IMR-90 (cell line): ENCODE measurements around the gene CACNA1D. TPM values are rescaled to one million over a fixed set of nuclear protein-coding genes. Genes with fewer than 3 reads are reported as not detected.

Experiments used
- ATAC-seq: fragments of 200-7000 bp; cut with Tn5 transposase; 2 replicates; pipeline ENCODE4 v1.9.1; 2020; ENCODE audit warnings: low read depth, mild to moderate bottlenecking, moderate library complexity
- BruUV-seq: library from RNA; stranded (reverse); fragments of 400-500 nt; replicated peaks from 2 replicates; lab custom pipeline; 2021; lab: Mats Ljungman, UMichigan
- CTCF ChIA-PET: fragments of 300-600 bp; formaldehyde crosslinking; extraction: SDS; loops from one replicate; lab custom pipeline; 2021; ENCODE audit warnings: antibody characterized with exemption; lab: Yijun Ruan, JAX
- POLR2A ChIA-PET: fragments of 300-600 bp; sonication (Branson Sonifier 250); formaldehyde crosslinking; loops from one replicate; lab custom pipeline; 2022; ENCODE audit warnings: antibody characterized with exemption; ENCODE audit not compliant: unreplicated experiment; lab: Charles Lee
- DNase-seq: peaks from one replicate; pipeline ENCODE4 v3.0.0; 2013
- H2AFZ ChIP-seq: replicated peaks from 2 replicates; pipeline ENCODE3; 2013; ENCODE audit warnings: low read length, mild to moderate bottlenecking; ENCODE audit not compliant: poor library complexity
- H2AK5ac ChIP-seq: 2 replicates; pipeline ENCODE4 v1.6.1; 2013; ENCODE audit warnings: low read depth, low read length, inconsistent platforms
- H2AK9ac ChIP-seq: replicated peaks from 2 replicates; pipeline ENCODE3; 2013; ENCODE audit warnings: mild to moderate bottlenecking, low read depth, low read length, moderate library complexity; ENCODE audit not compliant: poor library complexity
- H2BK120ac ChIP-seq: 2 replicates; pipeline ENCODE4 v1.6.1; 2013; ENCODE audit warnings: low read depth, low read length, inconsistent platforms
- H2BK15ac ChIP-seq: 3 replicates; pipeline ENCODE4 v1.6.1; 2013; ENCODE audit warnings: low read depth, low read length, inconsistent platforms
- H2BK20ac ChIP-seq: 2 replicates; pipeline ENCODE4 v1.6.1; 2013; ENCODE audit warnings: low read depth, mild to moderate bottlenecking, inconsistent platforms, low read length, moderate library complexity
- H2BK5ac ChIP-seq: 2 replicates; pipeline ENCODE4 v1.6.1; 2013; ENCODE audit warnings: mild to moderate bottlenecking, low read depth, low read length, inconsistent platforms; ENCODE audit not compliant: poor library complexity, severe bottlenecking
- H3K14ac ChIP-seq: replicated peaks from 2 replicates; pipeline ENCODE4 v1.6.1; 2013; ENCODE audit warnings: low read depth, low read length, inconsistent platforms
- H3K18ac ChIP-seq: 2 replicates; pipeline ENCODE4 v1.6.1; 2013; ENCODE audit warnings: low read depth, low read length, control low read depth
- H3K23ac ChIP-seq: 2 replicates; pipeline ENCODE4 v1.6.1; 2013; ENCODE audit warnings: low read depth, low read length, inconsistent platforms
- H3K27ac ChIP-seq: 2 replicates; pipeline ENCODE4 v1.5.1; 2013; ENCODE audit warnings: mild to moderate bottlenecking, control low read depth, low read length; ENCODE audit not compliant: insufficient read depth
- H3K27me3 ChIP-seq: 2 replicates; pipeline ENCODE4 v1.6.1; 2013; ENCODE audit warnings: low read length; ENCODE audit not compliant: control insufficient read depth, insufficient read depth
- H3K36me3 ChIP-seq: 2 replicates; pipeline ENCODE4 v1.6.1; 2013; ENCODE audit warnings: low read length, mixed read lengths; ENCODE audit not compliant: control insufficient read depth, insufficient read depth
- H3K4ac ChIP-seq: 2 replicates; pipeline ENCODE4 v1.6.1; 2013; ENCODE audit warnings: low read depth, low read length, inconsistent platforms
- H3K4me1 ChIP-seq: 2 replicates; pipeline ENCODE4 v1.6.1; 2013; ENCODE audit warnings: low read length, mixed read lengths; ENCODE audit not compliant: control insufficient read depth, insufficient read depth
- H3K4me2 ChIP-seq: 2 replicates; pipeline ENCODE4 v1.6.1; 2013; ENCODE audit warnings: low read depth, mild to moderate bottlenecking, control low read depth, low read length, moderate library complexity
- H3K4me3 ChIP-seq: 2 replicates; pipeline ENCODE4 v1.5.1; 2013; ENCODE audit warnings: low read depth, mild to moderate bottlenecking, control low read depth, low read length, moderate library complexity; ENCODE audit not compliant: insufficient read depth
- H3K56ac ChIP-seq: 2 replicates; pipeline ENCODE4 v1.6.1; 2013; ENCODE audit warnings: low read length, inconsistent platforms; ENCODE audit not compliant: insufficient read depth; ENCODE audit errors: extremely low read depth
- H3K79me1 ChIP-seq, 2 experiments: 2 replicates each; pipeline ENCODE4 v1.6.1; 2013; ENCODE audit warnings: low read length in 2 of 2, inconsistent platforms in 1 of 2, low read depth in 1 of 2
- H3K9ac ChIP-seq: 2 replicates; pipeline ENCODE4 v1.6.1; 2013; ENCODE audit warnings: low read depth, low read length, control low read depth
- H3K9me1 ChIP-seq: 2 replicates; pipeline ENCODE4 v1.6.1; 2013; ENCODE audit warnings: low read length, inconsistent platforms; ENCODE audit not compliant: insufficient read depth
- H3K9me3 ChIP-seq: 2 replicates; pipeline ENCODE4 v1.6.1; 2013; ENCODE audit warnings: low read length; ENCODE audit not compliant: control insufficient read depth, insufficient read depth
- H4K20me1 ChIP-seq: 2 replicates; pipeline ENCODE4 v1.6.1; 2013; ENCODE audit warnings: low read length, inconsistent platforms; ENCODE audit not compliant: insufficient read depth
- H4K5ac ChIP-seq: 2 replicates; pipeline ENCODE4 v1.6.1; 2013; ENCODE audit warnings: mild to moderate bottlenecking, low read depth, low read length, control low read depth
- H4K8ac ChIP-seq, 2 experiments: 2 replicates each; pipeline ENCODE4 v1.6.1; 2013; ENCODE audit warnings: low read depth in 2 of 2, low read length in 2 of 2, control low read depth in 1 of 2, inconsistent platforms in 1 of 2
- H4K91ac ChIP-seq: 2 replicates; pipeline ENCODE4 v1.6.1; 2013; ENCODE audit warnings: low read depth, low read length, inconsistent platforms; ENCODE audit not compliant: insufficient read depth
- MAFK ChIP-seq: IDR thresholded peaks from 2 replicates; pipeline ENCODE4 v1.6.1; 2012; ENCODE audit warnings: low read depth, low read length, improper control_type of control experiment
- POLR2A ChIP-seq: IDR thresholded peaks from 2 replicates; pipeline ENCODE4 v1.6.1; 2012; ENCODE audit warnings: mild to moderate bottlenecking, low read depth, low read length
- RAD21 ChIP-seq: IDR thresholded peaks from 2 replicates; pipeline ENCODE4 v1.6.1; 2012; ENCODE audit warnings: low read length, improper control_type of control experiment
- WGBS, 2 experiments: methylation state at CpG; one replicate each; pipeline versions ENCODE4 v1.1.5 to v1.1.7; 2013; ENCODE audit warnings: missing lambda C conversion rate in 2 of 2; ENCODE audit not compliant: insufficient read length in 1 of 2; ENCODE audit errors: extremely low coverage in 2 of 2; 5-methylcytosine and 5-hydroxymethylcytosine counted together
- dilution Hi-C: fragments of 300-500 bp; cut with HindIII; formaldehyde crosslinking; loops from one replicate; pipeline ENCODE4 v1.14.3; 2018; ENCODE audit warnings: low sequenced_read_pairs; ENCODE audit not compliant: unreplicated experiment
- in situ Hi-C: fragments of 300-500 bp; cut with MboI; formaldehyde crosslinking; loops from 3 replicates; pipeline ENCODE4 v1.14.3; 2019; ENCODE audit warnings: low sequenced_read_pairs, inconsistent platforms, mixed read lengths
- intact Hi-C: fragments of 100-400 bp; cut with micrococcal nuclease; formaldehyde crosslinking; loops from 2 replicates; pipeline ENCODE4 v1.10.0; 2022
- polyA plus RNA-seq, 3 experiments: library from polyadenylated mRNA; depleted of rRNA; stranded (reverse); fragments of >200 nt; gene quantifications; 2 replicates each; pipeline ENCODE4 v1.2.3, GENCODE V29; 2012; ENCODE audit warnings: low replicate concordance in 1 of 3
- total RNA-seq: library from RNA; depleted of rRNA; stranded (reverse); fragments of >200 nt; gene quantifications from 2 replicates; pipeline ENCODE4 v1.2.3, GENCODE V29; 2012

CACNA1D gene
- total and polyA plus RNA-seq, 2 of the 4 experiments (the other 2 are of a cell fraction) = 0.07 TPM; not detected in 1

GRCh38 chr3:53715815-53716483 is 221.5 kb downstream of the CACNA1D start:
- Histone ChIP-seq H2AK9ac (no peak overlapping the region), H3K9me3 (no peaks in the 10 kb centered on the region), H3K4ac (no peak overlapping the region), H3K14ac (no peak overlapping the region), H3K9me1 (no peaks in the 10 kb centered on the region), H3K27ac (no peak overlapping the region), H3K36me3 (no peaks in the 10 kb centered on the region), H2BK20ac (no peak overlapping the region), H3K9ac (no peak overlapping the region), H2BK5ac (no peak overlapping the region), H3K18ac (no peak overlapping the region), H3K4me1 (no peaks in the 10 kb centered on the region), H4K8ac (no peak overlapping the region), H3K4me3 (no peak overlapping the region), H3K4me2 (no peak overlapping the region), H3K27me3 (peaks cover 5% of the 10 kb centered on the region; the same call in 1 of the 2 replicates), H2AFZ (no peak overlapping the region), H4K5ac (no peak overlapping the region), H3K79me1 (no peaks in the 10 kb centered on the region), H2BK15ac (no peak overlapping the region), H4K20me1 (no peaks in the 10 kb centered on the region), H4K91ac (no peak overlapping the region), H2AK5ac (no peak overlapping the region), H3K23ac (no peak overlapping the region), H2BK120ac (no peak overlapping the region), H3K56ac (no peak overlapping the region)
- WGBS, 2 experiments = no CpG with 5 or more reads among the region's 5 CpGs
- POLR2A ChIA-PET = no interaction called here
- intact Hi-C loops (no loop called here), in situ Hi-C loops (loop anchor here (10.0 to 25.0 kb wide), 3 partner anchors 341 to 604 kb away; no protein-coding TSS in a partner anchor), dilution Hi-C loops (no loop called here)
- TF ChIP-seq MAFK (no peak), RAD21 (no peak), POLR2A (no peak)
- no peak for DNase-seq
- CTCF ChIA-PET = interaction anchor here (0.6 kb wide), 1 partner anchor 439 kb away, joined by 3 read pairs; no protein-coding TSS in a partner anchor
- BruUV-seq = no TSS peak
- no peak for ATAC-seq
